22Rv1 (cell line): Measurements from ENCODE around the gene IFT43.

ENCODE experiments used
- H3K27ac ChIP-seq: fragments of 450-650 bp; 2 replicates; pipeline ENCODE4 v1.5.1; 2017
- CTCF ChIP-seq: fragments of 450-650 bp; IDR thresholded peaks from 2 replicates; pipeline ENCODE4 v1.5.1; 2017; ENCODE audit warnings: mild to moderate bottlenecking
- ZFX ChIP-seq: fragments of 450-650 bp; IDR thresholded peaks from 2 replicates; pipeline ENCODE4 v1.6.1; 2017; ENCODE audit warnings: antibody characterized with exemption, borderline replicate concordance

Gene IFT43

GRCh38 chr14:76109087-76109880 lies 123.7 kb downstream of the IFT43 start:
- no peak for TF ChIP-seq CTCF
- TF ChIP-seq ZFX = no peak
- H3K27ac ChIP-seq = no peak overlapping the region

GRCh38 chr14:76112889-76113624 lies 127.5 kb downstream of the IFT43 start:
- no peak overlapping the region for H3K27ac ChIP-seq
- TF ChIP-seq CTCF (no peak), ZFX (no peak)

- no peak overlapping the region for H3K27ac ChIP-seq
- no peak for TF ChIP-seq ZFX
- no peak for TF ChIP-seq CTCF
Measured at GRCh38 chr14:76113691-76114090, 128.1 kb downstream of the IFT43 start.

- H3K27ac ChIP-seq = no peak overlapping the region
- TF ChIP-seq CTCF (no peak), ZFX (no peak)
Measured at GRCh38 chr14:76115010-76115422, 129.5 kb downstream of the IFT43 start.

- no peak for TF ChIP-seq ZFX
- TF ChIP-seq CTCF = no peak
- no peak overlapping the region for H3K27ac ChIP-seq
Measured at GRCh38 chr14:76117789-76118484, 132.4 kb downstream of the IFT43 start.

GRCh38 chr14:76118594-76118993 lies 133.0 kb downstream of the IFT43 start:
- TF ChIP-seq ZFX = no peak
- no peak for TF ChIP-seq CTCF
- H3K27ac ChIP-seq = no peak overlapping the region
